Transverse colon (tissue), 4 donors: ENCODE results near the gene ANO9. TPM values are rescaled to one million over a fixed set of nuclear protein-coding genes. Genes with fewer than 3 reads are reported as not detected.

ENCODE experiments used
- DNase-seq: peaks from one replicate; pipeline ENCODE4 v3.0.0-alpha.2; 2019
- H3K27ac ChIP-seq, 4 donors: fragments of 200-600 bp; sonication (generic); 2 replicates each; pipeline ENCODE4 v1.5.1; 2016 to 2018; ENCODE audit warnings: inconsistent platforms in 4 of 4
- H3K27me3 ChIP-seq: fragments of 200-600 bp; sonication (generic); 2 replicates; pipeline ENCODE4 v1.5.1; 2017; ENCODE audit warnings: inconsistent platforms
- H3K36me3 ChIP-seq, 4 donors: fragments of 200-600 bp; sonication (generic); 2 replicates each; pipeline ENCODE4 v1.5.1; 2017 to 2019; ENCODE audit warnings: inconsistent platforms in 4 of 4
- H3K4me1 ChIP-seq, 4 donors: fragments of 200-600 bp; sonication (generic); 2 replicates each; pipeline ENCODE4 v1.5.1; 2017 to 2020; ENCODE audit warnings: inconsistent platforms in 4 of 4
- H3K4me3 ChIP-seq, 4 donors: fragments of 200-600 bp; sonication (generic); 1 replicate in 1 of 4; 2 replicates in 3 of 4; pipeline versions ENCODE4 v1.5.1 to v1.6.1; 2017 to 2019; ENCODE audit warnings: inconsistent platforms in 4 of 4
- H3K9me3 ChIP-seq, 2 donors: fragments of 200-600 bp; sonication (generic); 2 replicates each; pipeline ENCODE4 v1.5.1; 2017 to 2019; ENCODE audit warnings: inconsistent platforms in 2 of 2
- CTCF ChIP-seq, 5 experiments: fragments of 200-600 bp in 3 of 5; fragments of 450-650 bp in 2 of 5; sonication (generic) in 3 of 5; IDR thresholded peaks; 1 replicate in 2 of 5; 2 replicates in 3 of 5; pipeline ENCODE4 v1.5.1; 2016 to 2017; ENCODE audit warnings: antibody characterized with exemption in 5 of 5, inconsistent platforms in 3 of 5, mild to moderate bottlenecking in 2 of 5, moderate library complexity in 1 of 5
- EP300 ChIP-seq: sonication (generic); formaldehyde crosslinking; IDR thresholded peaks from one replicate; pipeline ENCODE4 v1.6.1; 2017; ENCODE audit warnings: antibody characterized with exemption, low read depth
- POLR2A ChIP-seq: fragments of 450-650 bp; IDR thresholded peaks from one replicate; pipeline ENCODE4 v1.6.1; 2016; ENCODE audit warnings: antibody characterized with exemption, mild to moderate bottlenecking, moderate library complexity
- POLR2AphosphoS5 ChIP-seq, 3 donors: sonication (generic); formaldehyde crosslinking; IDR thresholded peaks; one replicate each; pipeline ENCODE4 v1.6.1; 2016; ENCODE audit warnings: antibody characterized with exemption in 3 of 3
- WGBS, 2 donors: methylation state at CpG; one replicate each; pipeline ENCODE4 v1.1.5; 2018; ENCODE audit warnings: low coverage in 1 of 2; 5-methylcytosine and 5-hydroxymethylcytosine counted together
- in situ Hi-C, 4 donors: fragments of 200-750 bp; cut with MboI; loops; one replicate each; pipeline versions ENCODE4 v1.15.0 to v1.15.1; 2017; ENCODE audit warnings: low sequenced_read_pairs in 3 of 4, low pct_ligation_motif_present in 1 of 4, low pct_unique_long_range_greater_than_20kb in 1 of 4
- intact Hi-C: fragments of 100-400 bp; cut with DNase I; formaldehyde crosslinking; loops from one replicate; pipeline ENCODE4 v1.15.1; 2023; ENCODE audit warnings: low total_unique reads
- total RNA-seq, 4 donors: library from RNA; depleted of rRNA; stranded (reverse); fragments of >200 nt; gene quantifications; one replicate each; pipeline ENCODE4 v1.1.0, GENCODE V29; 2016

Gene ANO9
- total RNA-seq, 4 donors from 2014 or later: 117 to 490 (median 296) TPM

GRCh38 chr11:468036-468435 lies 26.2 kb upstream of the ANO9 start:
- peak overlapping the region in 3 of 4 donors; percentile 68 to 76 (median 69) for H3K27ac ChIP-seq
- intact Hi-C loops: no loop called here
- 51 to 87% methylated on average over 6 to 12 of the region's 12 CpGs for WGBS, 2 donors

GRCh38 chr11:465896-466530 lies 24.2 kb upstream of the ANO9 start:
- H3K27ac ChIP-seq: no peak overlapping the region
- in situ Hi-C loops (no loop called here), intact Hi-C loops (no loop called here)
- no peak for DNase-seq
- no peaks in the 10 kb centered on the region for H3K27me3 ChIP-seq
- no peak overlapping the region for H3K4me3 ChIP-seq
- TF ChIP-seq EP300: no peak
- no peak for TF ChIP-seq POLR2AphosphoS5 (IDR thresholded peaks at IDR 0.05)
- TF ChIP-seq CTCF (IDR thresholded peaks at IDR 0.05): no peak
- no peak for TF ChIP-seq POLR2A
- H3K4me1 ChIP-seq: peaks cover 8 to 16% (median 13%) of the 10 kb centered on the region in 4 donors
- 80 to 92% methylated on average over 1 to 9 of the region's 9 CpGs for WGBS, 2 donors
- H3K9me3 ChIP-seq: no peaks in the 10 kb centered on the region
- no peaks in the 10 kb centered on the region for H3K36me3 ChIP-seq

More at GRCh38 chr11:468036-468435, 26.2 kb upstream of the ANO9 start:
- Histone ChIP-seq H3K36me3 (no peaks in the 10 kb centered on the region), H3K9me3 (no peaks in the 10 kb centered on the region), H3K4me3 (no peak overlapping the region), H3K4me1 (peaks cover 8 to 16% (median 13%) of the 10 kb centered on the region in 4 donors), H3K27me3 (no peaks in the 10 kb centered on the region)
- in situ Hi-C loops: no loop called here
- no peak for DNase-seq
- TF ChIP-seq POLR2A (no peak), EP300 (no peak)

GRCh38 chr11:464316-464715 lies 22.5 kb upstream of the ANO9 start:
- Histone ChIP-seq H3K36me3 (no peaks in the 10 kb centered on the region), H3K4me3 (no peak overlapping the region), H3K27ac (no peak overlapping the region), H3K27me3 (no peaks in the 10 kb centered on the region), H3K9me3 (no peaks in the 10 kb centered on the region), H3K4me1 (peaks cover 0 to 3% (median under 1%) of the 10 kb centered on the region in 4 donors)
- TF ChIP-seq POLR2AphosphoS5 (IDR thresholded peaks at IDR 0.05) (no peak), CTCF (IDR thresholded peaks at IDR 0.05) (no peak), EP300 (no peak), POLR2A (no peak)
- 97% methylated on average over 24 of the region's 24 CpGs; no CpG with 5 or more reads in 1 of the 2 donors for WGBS, 2 donors
- intact Hi-C loops: no loop called here
- in situ Hi-C loops: no loop called here
- DNase-seq: no peak

GRCh38 chr11:462107-462890 lies 20.5 kb upstream of the ANO9 start:
- no peak for TF ChIP-seq POLR2A
- TF ChIP-seq POLR2AphosphoS5 (IDR thresholded peaks at IDR 0.05): no peak
- no peak for TF ChIP-seq EP300
- no peak for TF ChIP-seq CTCF (IDR thresholded peaks at IDR 0.05)
- Histone ChIP-seq H3K27ac (no peak overlapping the region), H3K4me3 (no peak overlapping the region), H3K36me3 (no peaks in the 10 kb centered on the region), H3K4me1 (no peaks in the 10 kb centered on the region), H3K27me3 (no peaks in the 10 kb centered on the region), H3K9me3 (no peaks in the 10 kb centered on the region)
- WGBS, 2 donors: 93 to 98% methylated on average over 6 to 16 of the region's 16 CpGs
- intact Hi-C loops (no loop called here), in situ Hi-C loops (no loop called here)
- no peak for DNase-seq
